SK-N-MC (cell line): Measurements from ENCODE around the gene SLC6A3.
"Not testable (repeated sequence)": the region's sequence is repeated elsewhere in the genome, so short reads cannot be mapped to it uniquely, and the experiment has no call there.

Experiments
- DNase-seq: peaks from one replicate; pipeline ENCODE4 v3.0.0-alpha.2; 2011; ENCODE audit warnings: low read depth, low spot score
- H3K27ac ChIP-seq: fragments of 200-600 bp; sonication (generic); 2 replicates; pipeline ENCODE4 v1.5.1; 2016; ENCODE audit warnings: mixed run types
- H3K36me3 ChIP-seq: fragments of 200-600 bp; sonication (generic); 2 replicates; pipeline ENCODE4 v1.6.1; 2017; ENCODE audit warnings: antibody characterized with exemption, low read length, mixed read lengths; ENCODE audit not compliant: insufficient read depth
- H3K4me3 ChIP-seq: fragments of 200-600 bp; sonication (generic); 2 replicates; pipeline ENCODE4 v1.5.1; 2016
- H3K9ac ChIP-seq: fragments of 200-600 bp; sonication (generic); 2 replicates; pipeline ENCODE4 v1.8.0; 2017; ENCODE audit warnings: mixed run types, mixed read lengths; ENCODE audit not compliant: insufficient read length
- H3K9me3 ChIP-seq: fragments of 200-600 bp; sonication (generic); 2 replicates; pipeline ENCODE4 v1.6.1; 2017; ENCODE audit warnings: low read depth, mild to moderate bottlenecking, antibody characterized with exemption, low read length, moderate library complexity, mixed read lengths
- EZH2 ChIP-seq: fragments of 200-600 bp; sonication (generic); IDR thresholded peaks from one replicate; pipeline ENCODE4 v1.6.1; 2017; ENCODE audit warnings: antibody characterized with exemption
- FOXP2 ChIP-seq: optimal IDR thresholded peaks from 2 replicates; pipeline ENCODE3; 2011; ENCODE audit warnings: mild to moderate bottlenecking, moderate library complexity; ENCODE audit not compliant: insufficient read depth; ENCODE audit errors: extremely low read length, control extremely low read depth
- POLR2AphosphoS5 ChIP-seq: IDR thresholded peaks from 2 replicates; pipeline ENCODE4 v1.6.1; 2012; ENCODE audit warnings: mild to moderate bottlenecking, low read depth, low read length, borderline replicate concordance

The SLC6A3 gene

GRCh38 chr5:1480217-1480616 is 35.0 kb upstream of the SLC6A3 start:
- Histone ChIP-seq H3K9ac (no peak overlapping the region), H3K36me3 (no peaks in the 10 kb centered on the region; the same call in 1 of the 2 replicates), H3K9me3 (no peaks in the 10 kb centered on the region), H3K27ac (no peak overlapping the region), H3K4me3 (no peak overlapping the region)
- DNase-seq: no peak
- no peak for TF ChIP-seq FOXP2
- no peak for TF ChIP-seq POLR2AphosphoS5
- TF ChIP-seq EZH2: no peak

- H3K4me3 ChIP-seq: no peak overlapping the region
- DNase-seq: no peak
- TF ChIP-seq EZH2: no peak
- H3K27ac ChIP-seq: no peak overlapping the region
- H3K9me3 ChIP-seq: no peaks in the 10 kb centered on the region
- H3K36me3 ChIP-seq: no peaks in the 10 kb centered on the region; the same call in 1 of the 2 replicates
- no peak overlapping the region for H3K9ac ChIP-seq
These were observed 34.4 kb upstream of the SLC6A3 start for GRCh38 chr5:1479581-1480188.

DNA sequence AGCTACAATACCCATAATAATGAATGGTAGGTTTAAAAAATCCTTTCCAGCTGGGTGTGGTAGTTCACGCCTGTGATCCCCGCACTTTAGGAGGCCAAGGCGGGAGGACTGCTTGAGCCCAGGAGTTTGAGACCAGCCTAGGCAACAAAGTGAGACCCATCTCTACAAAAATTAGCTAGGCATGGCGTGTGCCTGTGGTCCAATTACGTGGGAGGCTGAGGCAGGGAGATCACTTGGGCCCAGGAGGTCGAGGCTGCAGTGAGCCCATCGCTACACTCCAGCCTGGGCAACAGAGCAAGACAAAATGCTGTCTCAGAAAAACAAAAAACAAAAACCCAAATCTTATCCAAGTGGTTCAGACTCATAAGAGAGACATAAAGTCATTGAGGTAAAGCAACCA is 33.8 kb upstream of the SLC6A3 start:
- no peak overlapping the region for H3K27ac ChIP-seq
- no peak for DNase-seq
- H3K4me3 ChIP-seq: no peak overlapping the region
- H3K9me3 ChIP-seq: no peaks in the 10 kb centered on the region
- no peaks in the 10 kb centered on the region; the same call in 1 of the 2 replicates for H3K36me3 ChIP-seq
- H3K9ac ChIP-seq: no peak overlapping the region
- TF ChIP-seq POLR2AphosphoS5: no peak
- TF ChIP-seq FOXP2: no peak
- TF ChIP-seq EZH2: no peak

DNA sequence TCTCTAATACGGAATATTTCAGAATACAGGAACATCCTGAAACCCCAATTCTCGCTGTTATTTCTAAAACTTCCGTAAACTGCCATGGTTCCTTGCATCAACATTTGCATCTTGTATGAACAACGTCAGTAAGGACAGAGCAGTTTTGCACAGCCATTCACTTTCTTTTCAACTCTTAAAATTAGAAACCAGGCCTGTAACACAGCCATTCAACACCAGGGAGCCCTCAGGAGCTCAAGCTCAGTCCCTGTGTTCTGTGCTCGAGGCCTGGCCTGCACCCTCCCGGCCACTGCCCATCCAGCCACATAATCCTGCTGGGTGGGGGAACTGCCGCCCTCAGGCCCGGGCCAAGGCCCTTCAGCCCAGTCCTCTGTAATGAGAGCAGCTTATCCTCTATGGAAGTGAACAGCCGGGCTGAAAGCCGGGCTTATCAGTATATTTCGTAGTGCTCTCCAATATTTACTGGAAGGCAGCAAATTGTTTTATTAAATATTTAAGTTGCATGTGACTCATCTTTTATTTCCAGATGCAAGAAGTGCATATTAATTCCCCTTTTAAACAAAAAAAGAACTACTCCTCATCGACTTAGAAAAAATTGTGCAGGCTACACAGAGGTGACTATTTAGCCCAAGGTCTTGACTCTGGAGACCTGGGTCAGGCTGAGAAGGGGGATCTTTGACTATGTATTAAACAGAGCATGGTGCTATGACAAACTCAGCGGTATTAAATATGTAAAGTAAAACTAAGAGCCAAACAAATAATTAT is 33.2 kb upstream of the SLC6A3 start:
- Histone ChIP-seq H3K9me3 (no peaks in the 10 kb centered on the region), H3K36me3 (no peaks in the 10 kb centered on the region; the same call in 1 of the 2 replicates), H3K27ac (no peak overlapping the region), H3K9ac (no peak overlapping the region), H3K4me3 (no peak overlapping the region)
- TF ChIP-seq POLR2AphosphoS5 (no peak), EZH2 (no peak), FOXP2 (no peak)
- no peak for DNase-seq

GRCh38 chr5:1477341-1477740 is 32.1 kb upstream of the SLC6A3 start:
- H3K27ac ChIP-seq: no peak overlapping the region
- H3K4me3 ChIP-seq: no peak overlapping the region
- DNase-seq: no peak
- no peaks in the 10 kb centered on the region for H3K9me3 ChIP-seq
- no peaks in the 10 kb centered on the region; the same call in 1 of the 2 replicates for H3K36me3 ChIP-seq
- TF ChIP-seq POLR2AphosphoS5 (no peak), EZH2 (no peak), FOXP2 (no peak)
- no peak overlapping the region for H3K9ac ChIP-seq

GRCh38 chr5:1476967-1477310 is 31.7 kb upstream of the SLC6A3 start:
- no peak overlapping the region for H3K4me3 ChIP-seq
- TF ChIP-seq POLR2AphosphoS5: no peak
- TF ChIP-seq FOXP2: no peak
- no peak for TF ChIP-seq EZH2
- no peaks in the 10 kb centered on the region; the same call in 1 of the 2 replicates for H3K36me3 ChIP-seq
- H3K9ac ChIP-seq: no peak overlapping the region
- no peak overlapping the region for H3K27ac ChIP-seq
- DNase-seq: no peak
- H3K9me3 ChIP-seq: no peaks in the 10 kb centered on the region

DNA sequence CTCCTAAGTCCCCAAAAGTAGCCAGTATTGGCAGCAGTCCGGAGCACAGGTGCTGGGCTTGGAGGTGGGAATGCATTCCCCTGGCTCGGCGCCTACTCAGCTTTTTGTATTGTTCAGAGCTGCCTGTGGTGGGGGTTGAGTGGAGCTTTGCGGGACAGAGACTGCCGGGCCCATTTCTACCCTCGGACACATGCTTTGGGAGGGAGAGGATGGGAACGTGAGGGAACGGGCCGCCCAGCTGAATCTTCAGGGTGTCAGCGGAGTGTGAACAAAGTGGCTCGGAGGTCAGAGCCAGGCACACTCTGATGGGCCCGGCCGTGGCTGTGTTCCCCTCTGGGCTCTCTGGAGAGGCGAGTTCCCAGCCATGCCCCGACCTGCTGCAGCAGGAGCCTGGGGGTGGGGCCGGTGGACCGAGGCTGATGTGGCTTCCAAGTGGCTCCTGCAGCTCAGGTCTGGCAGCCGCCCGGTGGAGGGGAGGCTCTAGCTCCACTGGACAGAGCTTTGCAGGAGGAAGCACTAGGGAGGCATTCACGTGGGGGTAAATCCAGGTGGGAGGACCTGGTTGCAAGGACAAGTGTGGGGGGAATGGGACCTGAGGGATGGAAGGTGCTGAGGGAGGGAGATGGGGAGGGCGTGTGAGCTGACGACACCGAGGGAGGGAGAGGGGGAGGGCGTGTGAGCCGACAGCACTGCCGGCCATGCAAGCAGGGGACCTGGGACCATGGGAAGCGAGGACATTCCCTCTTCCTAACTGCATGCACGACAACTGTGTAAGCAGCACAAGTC is 31.1 kb upstream of the SLC6A3 start:
- Histone ChIP-seq H3K9ac (no peak overlapping the region), H3K27ac (no peak overlapping the region), H3K9me3 (no peaks in the 10 kb centered on the region), H3K36me3 (no peaks in the 10 kb centered on the region; the same call in 1 of the 2 replicates), H3K4me3 (no peak overlapping the region)
- no peak for DNase-seq
- TF ChIP-seq FOXP2 (no peak), EZH2 (no peak), POLR2AphosphoS5 (no peak)

DNA sequence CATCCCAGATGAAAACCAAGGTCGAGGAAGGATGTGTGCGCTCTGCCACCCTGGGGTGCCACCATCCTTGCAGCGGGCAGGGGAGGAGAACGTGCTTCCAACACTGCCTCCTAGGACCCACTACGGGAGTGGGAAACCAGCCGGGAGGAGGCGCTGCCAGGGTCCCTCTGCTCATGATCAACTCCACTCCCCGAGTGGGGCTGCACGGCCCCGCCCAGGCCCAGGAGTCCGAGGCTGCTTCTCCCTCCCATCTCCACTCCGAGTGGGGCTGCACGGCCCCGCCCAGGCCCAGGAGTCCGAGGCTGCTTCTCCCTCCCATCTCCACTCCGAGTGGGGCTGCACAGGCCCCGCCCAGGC is 30.3 kb upstream of the SLC6A3 start:
- H3K4me3 ChIP-seq, DNase-seq, H3K9me3 ChIP-seq, H3K36me3 ChIP-seq, H3K27ac ChIP-seq, H3K9ac ChIP-seq: not testable (repeated sequence)
